Sigmoid colon (tissue), 4 donors: ENCODE data around the gene IRX2.

ENCODE experiments used
- EP300 ChIP-seq, 4 donors: sonication (generic); formaldehyde crosslinking; IDR thresholded peaks; one replicate each; pipeline ENCODE4 v1.6.1; 2017; ENCODE audit warnings: antibody characterized with exemption in 4 of 4
- POLR2A ChIP-seq, 2 donors: fragments of 450-650 bp; IDR thresholded peaks; one replicate each; pipeline ENCODE4 v1.6.1; 2016; ENCODE audit warnings: antibody characterized with exemption in 2 of 2, mild to moderate bottlenecking in 2 of 2, moderate library complexity in 2 of 2
- TF ChIP-seq, protein P1 (sequence below), 4 experiments: fragments of 450-650 bp in 3 of 4; fragments of 200-600 bp in 1 of 4; IDR thresholded peaks; one replicate each; pipeline ENCODE4 v1.5.1; 2016 to 2019; ENCODE audit warnings: antibody characterized with exemption in 4 of 4, mild to moderate bottlenecking in 3 of 4, moderate library complexity in 2 of 4

DNA sequence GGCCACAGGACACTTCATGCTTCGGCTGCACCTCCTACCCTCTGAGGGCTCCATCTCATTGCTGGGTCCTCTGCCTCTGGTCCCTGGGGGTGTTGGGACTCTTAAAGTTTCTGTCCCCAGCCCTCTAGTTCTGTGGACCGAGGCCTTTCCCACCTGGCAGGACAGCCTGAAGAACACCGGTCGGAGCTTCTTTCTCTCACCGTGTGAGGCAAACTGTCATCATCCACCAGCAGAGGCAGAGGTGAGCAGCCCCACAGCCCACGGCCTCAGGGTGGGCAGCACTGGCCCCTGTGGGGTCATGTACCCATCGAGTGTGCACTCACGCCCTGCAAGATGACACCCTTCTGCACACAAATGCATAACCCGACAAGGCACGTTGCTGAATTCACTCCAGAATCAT lies 49.9 kb downstream of the IRX2 start:
- TF ChIP-seq POLR2A (IDR thresholded peaks at IDR 0.05) (no peak), EP300 (IDR thresholded peaks at IDR 0.05) (no peak)
- TF ChIP-seq, protein P1, sequence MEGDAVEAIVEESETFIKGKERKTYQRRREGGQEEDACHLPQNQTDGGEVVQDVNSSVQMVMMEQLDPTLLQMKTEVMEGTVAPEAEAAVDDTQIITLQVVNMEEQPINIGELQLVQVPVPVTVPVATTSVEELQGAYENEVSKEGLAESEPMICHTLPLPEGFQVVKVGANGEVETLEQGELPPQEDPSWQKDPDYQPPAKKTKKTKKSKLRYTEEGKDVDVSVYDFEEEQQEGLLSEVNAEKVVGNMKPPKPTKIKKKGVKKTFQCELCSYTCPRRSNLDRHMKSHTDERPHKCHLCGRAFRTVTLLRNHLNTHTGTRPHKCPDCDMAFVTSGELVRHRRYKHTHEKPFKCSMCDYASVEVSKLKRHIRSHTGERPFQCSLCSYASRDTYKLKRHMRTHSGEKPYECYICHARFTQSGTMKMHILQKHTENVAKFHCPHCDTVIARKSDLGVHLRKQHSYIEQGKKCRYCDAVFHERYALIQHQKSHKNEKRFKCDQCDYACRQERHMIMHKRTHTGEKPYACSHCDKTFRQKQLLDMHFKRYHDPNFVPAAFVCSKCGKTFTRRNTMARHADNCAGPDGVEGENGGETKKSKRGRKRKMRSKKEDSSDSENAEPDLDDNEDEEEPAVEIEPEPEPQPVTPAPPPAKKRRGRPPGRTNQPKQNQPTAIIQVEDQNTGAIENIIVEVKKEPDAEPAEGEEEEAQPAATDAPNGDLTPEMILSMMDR (IDR thresholded peaks at IDR 0.05), result no peak
